Occipital lobe (tissue), 2 donors: ENCODE measurements around the gene P4HA3. TPM values are rescaled to one million over a fixed set of nuclear protein-coding genes. Genes with fewer than 3 reads are reported as not detected.

Source experiments
- small RNA-seq: library from RNA; depleted of rRNA; stranded (forward); fragments of <200 nt; gene quantifications from one replicate; pipeline ENCODE3, GENCODE V24; 2014
- total RNA-seq: library from RNA; depleted of rRNA; stranded (reverse); fragments of >200 nt; gene quantifications from one replicate; pipeline ENCODE4 v1.2.3, GENCODE V29; 2014

The P4HA3 gene
- total RNA-seq, 1 donor from 2014 or later: not detected

Small RNA genes within 50 kb of the gene (small RNA-seq; reads per million reads assigned to genes)
- not detected for gene RF00409

Other genes starting within 250 kb of the P4HA3 start
- gene C2CD3, start 140.6 kb downstream of the P4HA3 start, total RNA-seq: 15.6 TPM
- 41.6 TPM for gene PPME1, start 140.4 kb downstream of the P4HA3 start, total RNA-seq
- gene PGM2L1, start 86.8 kb upstream of the P4HA3 start, total RNA-seq: 182 TPM
- 1.7 TPM for gene KCNE3, start 155.9 kb upstream of the P4HA3 start, total RNA-seq
- 3.1 TPM for gene LIPT2, start 182.1 kb upstream of the P4HA3 start, total RNA-seq